22Rv1 (cell line): Measurements from ENCODE around the gene ZNF81.

Experiments used
- CTCF ChIP-seq: fragments of 450-650 bp; IDR thresholded peaks from 2 replicates; pipeline ENCODE4 v1.5.1; 2017; ENCODE audit warnings: mild to moderate bottlenecking
- ZFX ChIP-seq: fragments of 450-650 bp; IDR thresholded peaks from 2 replicates; pipeline ENCODE4 v1.6.1; 2017; ENCODE audit warnings: antibody characterized with exemption, borderline replicate concordance

GRCh38 chrX:47862680-47863079 is 26.0 kb downstream of the ZNF81 start:
- TF ChIP-seq CTCF = no peak
- no peak for TF ChIP-seq ZFX
